Measurements from ENCODE around the gene NR1H2. TPM values are rescaled to one million over a fixed set of nuclear protein-coding genes. Genes with fewer than 3 reads are reported as not detected.

Gene NR1H2
- total and polyA plus RNA-seq, 10 of the 15 experiments (the other 5 are each of a cell fraction or from before 2014, with no cell fraction given) = 0.05 to 54.2 (median 35.1) TPM

GRCh38 chr19:50361290-50362029 is 14.8 kb upstream of the NR1H2 start:
- Histone ChIP-seq H3K36me3 (ENCODE audit: control insufficient read depth in 2 of 2, insufficient read depth in 2 of 2, low read length in 1 of 2) (no peaks in the 10 kb centered on the region), H3K27ac (ENCODE audit: control insufficient read depth, insufficient read depth) (peak overlapping the region; percentile 47), H3K79me2 (ENCODE audit: control insufficient read depth, insufficient read depth, low read length) (no peaks in the 10 kb centered on the region), H3K27me3 (replicated peaks in 1 of 2; ENCODE audit: control insufficient read depth in 2 of 2, insufficient read depth in 2 of 2, low read length in 1 of 2) (no peaks in the 10 kb centered on the region), H3K4me3 (no peak overlapping the region), H4K20me1 (ENCODE audit: control insufficient read depth, insufficient read depth) (no peaks in the 10 kb centered on the region), H2AFZ (ENCODE audit: control insufficient read depth, low read depth, low read length) (no peak overlapping the region; the same call in 1 of the 2 replicates), H3K4me1 (ENCODE audit: control insufficient read depth, insufficient read depth, low read length) (peaks cover 67% of the 10 kb centered on the region), H3K4me2 (ENCODE audit: control insufficient read depth, insufficient read depth) (peak overlapping the region; percentile 47; the same call in 1 of the 2 replicates), H3K9ac (ENCODE audit: control insufficient read depth, insufficient read depth, low read length) (no peak overlapping the region), H3K9me3 (replicated peaks; ENCODE audit: control insufficient read depth, insufficient read depth, low read length) (peaks cover 2% of the 10 kb centered on the region; the same call in 2 of the 3 replicates)
- intact Hi-C loops (cut with micrococcal nuclease; ENCODE audit: unreplicated experiment) = no loop called here
- SMC1A ChIA-PET (ENCODE audit: uncharacterized antibody, unreplicated experiment) = interaction anchor here (1.2 to 2.8 kb wide), 6 partner anchors 13 to 101 kb away, joined by 3 to 9 read pairs (median 4); no protein-coding TSS in a partner anchor
- POLR2A ChIA-PET = interaction anchor here (0.5 to 2.8 kb wide), 8 partner anchors 14 to 364 kb away, joined by 3 to 10 read pairs (median 4); partner anchors contain the start of genes KCNC3, NR1H2 and SPIB
- no TSS peak for BruUV-seq (replicated peaks)
- FAIRE-seq (no peak), ATAC-seq (no peak), DNase-seq (ENCODE audit: low read depth, low spot score) (no peak)
- in situ Hi-C loops (cut with MboI) = no loop called here
- peak; percentile 77 for TF ChIP-seq NR2C1 (IDR thresholded peaks at IDR 0.05)
- TF ChIP-seq FOXK2 (IDR thresholded peaks at IDR 0.05) = no peak
- TF ChIP-seq NFYA (IDR thresholded peaks at IDR 0.05; ENCODE audit: borderline replicate concordance, low read depth, low read length) = no peak
- no peak for TF ChIP-seq NFXL1 (IDR thresholded peaks at IDR 0.05; ENCODE audit: borderline replicate concordance)
- TF ChIP-seq SPI1 (IDR thresholded peaks at IDR 0.05; ENCODE audit: borderline replicate concordance, insufficient read depth, low read depth, low read length) = peak; percentile 69
- TF ChIP-seq NR2F1 (conservative IDR thresholded peaks at IDR 0.05) = peak; percentile 97
- TF ChIP-seq, protein P1, sequence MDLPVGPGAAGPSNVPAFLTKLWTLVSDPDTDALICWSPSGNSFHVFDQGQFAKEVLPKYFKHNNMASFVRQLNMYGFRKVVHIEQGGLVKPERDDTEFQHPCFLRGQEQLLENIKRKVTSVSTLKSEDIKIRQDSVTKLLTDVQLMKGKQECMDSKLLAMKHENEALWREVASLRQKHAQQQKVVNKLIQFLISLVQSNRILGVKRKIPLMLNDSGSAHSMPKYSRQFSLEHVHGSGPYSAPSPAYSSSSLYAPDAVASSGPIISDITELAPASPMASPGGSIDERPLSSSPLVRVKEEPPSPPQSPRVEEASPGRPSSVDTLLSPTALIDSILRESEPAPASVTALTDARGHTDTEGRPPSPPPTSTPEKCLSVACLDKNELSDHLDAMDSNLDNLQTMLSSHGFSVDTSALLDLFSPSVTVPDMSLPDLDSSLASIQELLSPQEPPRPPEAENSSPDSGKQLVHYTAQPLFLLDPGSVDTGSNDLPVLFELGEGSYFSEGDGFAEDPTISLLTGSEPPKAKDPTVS (IDR thresholded peaks at IDR 0.05; ENCODE audit: low read depth, low read length) = no peak
- TF ChIP-seq ZBTB4 (CRISPR knock-in tag; IDR thresholded peaks at IDR 0.05) = no peak
- RAD21 ChIA-PET (ENCODE audit: unreplicated experiment) = interaction anchor here (0.7 to 1.4 kb wide), 2 partner anchors 9 to 33 kb away, joined by 3 to 4 read pairs; partner anchors contain the start of gene KCNC3
- CTCF ChIA-PET = interaction anchor here (0.9 to 6.2 kb wide), 5 partner anchors 13 to 100 kb away, joined by 3 to 120 read pairs (median 3); partner anchors contain the start of genes NR1H2 and POLD1
- WGBS (ENCODE audit: insufficient coverage, insufficient replicate concordance, low lambda C conversion rate, missing lambda C conversion rate) = 45% methylated on average over 7 of the region's 7 CpGs

All from GM12878 (cell line).